ENCODE data around the gene RGS5.

Gene RGS5

GRCh38 chr1:163094182-163094581, 108.5 kb downstream of the RGS5 start:
- no peak for DNase-seq (ENCODE audit: low read depth)
- TF ChIP-seq, protein P1, sequence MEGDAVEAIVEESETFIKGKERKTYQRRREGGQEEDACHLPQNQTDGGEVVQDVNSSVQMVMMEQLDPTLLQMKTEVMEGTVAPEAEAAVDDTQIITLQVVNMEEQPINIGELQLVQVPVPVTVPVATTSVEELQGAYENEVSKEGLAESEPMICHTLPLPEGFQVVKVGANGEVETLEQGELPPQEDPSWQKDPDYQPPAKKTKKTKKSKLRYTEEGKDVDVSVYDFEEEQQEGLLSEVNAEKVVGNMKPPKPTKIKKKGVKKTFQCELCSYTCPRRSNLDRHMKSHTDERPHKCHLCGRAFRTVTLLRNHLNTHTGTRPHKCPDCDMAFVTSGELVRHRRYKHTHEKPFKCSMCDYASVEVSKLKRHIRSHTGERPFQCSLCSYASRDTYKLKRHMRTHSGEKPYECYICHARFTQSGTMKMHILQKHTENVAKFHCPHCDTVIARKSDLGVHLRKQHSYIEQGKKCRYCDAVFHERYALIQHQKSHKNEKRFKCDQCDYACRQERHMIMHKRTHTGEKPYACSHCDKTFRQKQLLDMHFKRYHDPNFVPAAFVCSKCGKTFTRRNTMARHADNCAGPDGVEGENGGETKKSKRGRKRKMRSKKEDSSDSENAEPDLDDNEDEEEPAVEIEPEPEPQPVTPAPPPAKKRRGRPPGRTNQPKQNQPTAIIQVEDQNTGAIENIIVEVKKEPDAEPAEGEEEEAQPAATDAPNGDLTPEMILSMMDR (IDR thresholded peaks at IDR 0.05; ENCODE audit: low read length, missing control alignments) = no peak
- no peak overlapping the region for H3K4me3 ChIP-seq (replicated peaks; ENCODE audit: low read depth, low read length)

DNA sequence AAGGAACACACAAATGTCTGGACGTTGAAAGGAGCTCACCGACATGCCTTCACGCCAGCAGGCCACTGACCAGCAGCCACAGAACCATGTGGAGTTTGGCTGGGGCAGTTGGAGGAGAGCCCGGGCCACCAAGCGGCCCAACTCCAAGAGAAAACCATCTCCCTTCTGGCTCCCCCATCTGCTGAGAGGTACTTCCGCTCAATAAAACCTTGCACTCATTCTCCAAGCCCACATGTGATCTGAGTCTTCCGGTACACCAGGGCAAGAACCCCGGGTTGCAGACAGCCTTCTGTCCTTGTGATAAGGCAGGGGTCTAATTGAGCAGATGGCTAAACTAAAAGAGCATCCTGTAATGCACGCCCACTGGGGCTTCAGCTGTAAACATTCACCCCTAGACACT, 109.1 kb downstream of the RGS5 start:
- TF ChIP-seq, protein P1 (IDR thresholded peaks at IDR 0.05; ENCODE audit: low read length, missing control alignments) = no peak
- no peak overlapping the region for H3K4me3 ChIP-seq (replicated peaks; ENCODE audit: low read depth, low read length)
- no peak for DNase-seq (ENCODE audit: low read depth)

DNA sequence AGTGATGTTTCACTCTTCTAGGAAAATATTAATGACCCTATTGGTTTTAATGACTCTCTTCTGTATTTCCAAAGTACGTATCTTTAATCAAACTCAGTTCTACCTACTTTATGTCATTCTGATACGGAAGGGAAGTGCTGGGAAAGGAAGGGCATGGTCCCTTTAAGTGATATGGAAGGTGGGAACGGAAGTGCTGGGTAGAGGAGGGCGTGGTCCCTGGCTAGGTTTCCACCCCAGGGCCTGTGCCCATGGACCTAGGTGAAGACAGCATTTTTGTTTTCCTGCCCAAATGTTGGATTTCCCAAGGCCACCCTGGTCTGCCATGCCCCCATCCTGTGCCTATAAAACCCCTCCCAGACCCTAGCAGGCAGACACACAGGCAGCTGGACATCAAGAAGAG, 109.5 kb downstream of the RGS5 start:
- no peak overlapping the region for H3K4me3 ChIP-seq (replicated peaks; ENCODE audit: low read depth, low read length)
- TF ChIP-seq, protein P1 (IDR thresholded peaks at IDR 0.05; ENCODE audit: low read length, missing control alignments) = no peak
- no peak for DNase-seq (ENCODE audit: low read depth)
